ENCODE data around the gene ARMH3. TPM values are rescaled to one million over a fixed set of nuclear protein-coding genes. Genes with fewer than 3 reads are reported as not detected.

Gene ARMH3
- total RNA-seq, 1 experiment from 2014 or later, result 30.6 TPM

DNA sequence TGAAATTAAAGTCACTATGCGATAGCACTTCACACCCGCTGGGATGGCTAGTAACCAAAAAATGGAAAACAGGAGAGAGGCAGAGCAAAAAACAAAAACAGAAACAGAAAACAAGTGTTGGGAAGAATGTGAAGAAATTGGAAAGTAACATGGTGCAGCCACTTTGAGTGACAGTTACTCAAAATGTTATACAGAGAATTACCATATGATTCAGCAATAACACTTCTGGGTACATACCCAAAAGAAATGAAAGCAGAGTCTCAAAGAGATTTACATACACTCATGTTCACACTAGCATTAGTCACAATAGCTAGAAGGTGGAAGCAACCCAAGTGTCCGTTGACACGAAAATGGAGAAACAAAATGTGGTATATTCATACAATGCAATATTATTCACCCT is 123.8 kb downstream of the ARMH3 start:
- Histone ChIP-seq H3K27me3 (ENCODE audit: control insufficient read depth, insufficient read depth, low read length) (no peaks in the 10 kb centered on the region), H3K4me1 (ENCODE audit: control insufficient read depth, insufficient read depth, low read length) (no peaks in the 10 kb centered on the region), H3K4me3 (ENCODE audit: low read depth in 2 of 2, low read length in 2 of 2) (no peak overlapping the region), H3K9me3 (ENCODE audit: control insufficient read depth, insufficient read depth, low read depth, low read length) (no peaks in the 10 kb centered on the region), H3K36me3 (ENCODE audit: control insufficient read depth, insufficient read depth, low read length) (no peaks in the 10 kb centered on the region), H3K27ac (ENCODE audit: low read length) (no peak overlapping the region)
- in situ Hi-C loops (cut with HindIII; ENCODE audit: low pct_unique_long_range_greater_than_20kb, low sequenced_read_pairs) (no loop called here), intact Hi-C loops (cut with micrococcal nuclease; ENCODE audit: unreplicated experiment) (no loop called here)
- DNase-seq (ENCODE audit: low read depth, low spot score) (no peak), ATAC-seq (no peak)
- CTCF ChIA-PET, result interaction anchor here (0.6 kb wide), 1 partner anchor 84 kb away, joined by 3 read pairs; no protein-coding TSS in a partner anchor
- POLR2A ChIA-PET, result no interaction called here
- TF ChIP-seq TCF7L2 (IDR thresholded peaks at IDR 0.05; ENCODE audit: low read depth, low read length) (no peak), POLR2AphosphoS5 (IDR thresholded peaks at IDR 0.05; ENCODE audit: low read depth, low read length) (no peak), SIN3A (IDR thresholded peaks at IDR 0.05; ENCODE audit: borderline replicate concordance, insufficient read depth, low read depth, low read length) (no peak)
- TF ChIP-seq, protein P1, sequence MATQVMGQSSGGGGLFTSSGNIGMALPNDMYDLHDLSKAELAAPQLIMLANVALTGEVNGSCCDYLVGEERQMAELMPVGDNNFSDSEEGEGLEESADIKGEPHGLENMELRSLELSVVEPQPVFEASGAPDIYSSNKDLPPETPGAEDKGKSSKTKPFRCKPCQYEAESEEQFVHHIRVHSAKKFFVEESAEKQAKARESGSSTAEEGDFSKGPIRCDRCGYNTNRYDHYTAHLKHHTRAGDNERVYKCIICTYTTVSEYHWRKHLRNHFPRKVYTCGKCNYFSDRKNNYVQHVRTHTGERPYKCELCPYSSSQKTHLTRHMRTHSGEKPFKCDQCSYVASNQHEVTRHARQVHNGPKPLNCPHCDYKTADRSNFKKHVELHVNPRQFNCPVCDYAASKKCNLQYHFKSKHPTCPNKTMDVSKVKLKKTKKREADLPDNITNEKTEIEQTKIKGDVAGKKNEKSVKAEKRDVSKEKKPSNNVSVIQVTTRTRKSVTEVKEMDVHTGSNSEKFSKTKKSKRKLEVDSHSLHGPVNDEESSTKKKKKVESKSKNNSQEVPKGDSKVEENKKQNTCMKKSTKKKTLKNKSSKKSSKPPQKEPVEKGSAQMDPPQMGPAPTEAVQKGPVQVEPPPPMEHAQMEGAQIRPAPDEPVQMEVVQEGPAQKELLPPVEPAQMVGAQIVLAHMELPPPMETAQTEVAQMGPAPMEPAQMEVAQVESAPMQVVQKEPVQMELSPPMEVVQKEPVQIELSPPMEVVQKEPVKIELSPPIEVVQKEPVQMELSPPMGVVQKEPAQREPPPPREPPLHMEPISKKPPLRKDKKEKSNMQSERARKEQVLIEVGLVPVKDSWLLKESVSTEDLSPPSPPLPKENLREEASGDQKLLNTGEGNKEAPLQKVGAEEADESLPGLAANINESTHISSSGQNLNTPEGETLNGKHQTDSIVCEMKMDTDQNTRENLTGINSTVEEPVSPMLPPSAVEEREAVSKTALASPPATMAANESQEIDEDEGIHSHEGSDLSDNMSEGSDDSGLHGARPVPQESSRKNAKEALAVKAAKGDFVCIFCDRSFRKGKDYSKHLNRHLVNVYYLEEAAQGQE (IDR thresholded peaks at IDR 0.05; ENCODE audit: insufficient read depth in 1 of 2, low read depth in 2 of 2, low read length in 1 of 2), result no peak
- TF ChIP-seq, protein P2, sequence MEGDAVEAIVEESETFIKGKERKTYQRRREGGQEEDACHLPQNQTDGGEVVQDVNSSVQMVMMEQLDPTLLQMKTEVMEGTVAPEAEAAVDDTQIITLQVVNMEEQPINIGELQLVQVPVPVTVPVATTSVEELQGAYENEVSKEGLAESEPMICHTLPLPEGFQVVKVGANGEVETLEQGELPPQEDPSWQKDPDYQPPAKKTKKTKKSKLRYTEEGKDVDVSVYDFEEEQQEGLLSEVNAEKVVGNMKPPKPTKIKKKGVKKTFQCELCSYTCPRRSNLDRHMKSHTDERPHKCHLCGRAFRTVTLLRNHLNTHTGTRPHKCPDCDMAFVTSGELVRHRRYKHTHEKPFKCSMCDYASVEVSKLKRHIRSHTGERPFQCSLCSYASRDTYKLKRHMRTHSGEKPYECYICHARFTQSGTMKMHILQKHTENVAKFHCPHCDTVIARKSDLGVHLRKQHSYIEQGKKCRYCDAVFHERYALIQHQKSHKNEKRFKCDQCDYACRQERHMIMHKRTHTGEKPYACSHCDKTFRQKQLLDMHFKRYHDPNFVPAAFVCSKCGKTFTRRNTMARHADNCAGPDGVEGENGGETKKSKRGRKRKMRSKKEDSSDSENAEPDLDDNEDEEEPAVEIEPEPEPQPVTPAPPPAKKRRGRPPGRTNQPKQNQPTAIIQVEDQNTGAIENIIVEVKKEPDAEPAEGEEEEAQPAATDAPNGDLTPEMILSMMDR (IDR thresholded peaks at IDR 0.05), result no peak
- BruUV-seq (replicated peaks), result no TSS peak

DNA sequence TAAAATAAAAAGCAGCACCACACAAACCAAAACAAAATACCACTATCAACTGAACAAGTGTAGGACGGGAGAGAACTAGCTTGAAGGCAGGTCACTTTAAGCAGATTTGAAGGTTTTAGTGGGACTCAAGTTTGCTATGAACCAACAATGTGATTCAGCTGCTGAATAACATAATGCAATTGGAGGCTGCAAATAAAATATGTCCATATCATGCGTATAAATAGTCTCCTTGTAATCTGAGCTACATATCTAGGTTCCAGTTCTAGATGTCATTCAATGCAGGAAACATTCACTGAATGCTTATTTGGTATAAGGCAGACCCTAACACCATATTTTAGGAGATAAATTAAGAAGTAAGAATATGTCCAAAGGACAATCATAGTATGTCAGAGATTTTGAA is 130.9 kb downstream of the ARMH3 start:
- no peak overlapping the region for H3K27ac ChIP-seq (ENCODE audit: low read length)
- CTCF ChIA-PET, result no interaction called here

More for the DNA sequence above, 130.9 kb downstream of the ARMH3 start:
- Histone ChIP-seq H3K27me3 (ENCODE audit: control insufficient read depth, insufficient read depth, low read length) (no peaks in the 10 kb centered on the region), H3K4me1 (ENCODE audit: control insufficient read depth, insufficient read depth, low read length) (no peaks in the 10 kb centered on the region), H3K9me3 (ENCODE audit: control insufficient read depth, insufficient read depth, low read depth, low read length) (no peaks in the 10 kb centered on the region), H3K36me3 (ENCODE audit: control insufficient read depth, insufficient read depth, low read length) (no peaks in the 10 kb centered on the region), H3K4me3 (ENCODE audit: low read depth in 2 of 2, low read length in 2 of 2) (no peak overlapping the region)
- TF ChIP-seq POLR2AphosphoS5 (IDR thresholded peaks at IDR 0.05; ENCODE audit: low read depth, low read length), result no peak
- TF ChIP-seq, protein P2 (IDR thresholded peaks at IDR 0.05), result no peak
- TF ChIP-seq, protein P1 (IDR thresholded peaks at IDR 0.05; ENCODE audit: insufficient read depth in 1 of 2, low read depth in 2 of 2, low read length in 1 of 2), result no peak
- TF ChIP-seq SIN3A (IDR thresholded peaks at IDR 0.05; ENCODE audit: borderline replicate concordance, insufficient read depth, low read depth, low read length), result no peak
- TF ChIP-seq TCF7L2 (IDR thresholded peaks at IDR 0.05; ENCODE audit: low read depth, low read length), result no peak
- in situ Hi-C loops (cut with HindIII; ENCODE audit: low pct_unique_long_range_greater_than_20kb, low sequenced_read_pairs) (no loop called here), intact Hi-C loops (cut with micrococcal nuclease; ENCODE audit: unreplicated experiment) (no loop called here)
- POLR2A ChIA-PET, result no interaction called here
- no TSS peak for BruUV-seq (replicated peaks)
- DNase-seq (ENCODE audit: low read depth, low spot score) (no peak), ATAC-seq (no peak)

All from Panc1 (cell line).